ENCODE measurements around the gene ADAMTSL4. TPM values are rescaled to one million over a fixed set of nuclear protein-coding genes. Genes with fewer than 3 reads are reported as not detected.

ADAMTSL4 gene
- total and polyA plus RNA-seq, 4 experiments from 2014 or later: 0.23 to 0.33 (median 0.24) TPM; not detected in 1

GRCh38 chr1:150555971-150556865 lies 7.0 kb downstream of the ADAMTSL4 start:
- Histone ChIP-seq H3K27me3 (ENCODE audit: insufficient read depth, low read length) (no peaks in the 10 kb centered on the region), H3K36me3 (ENCODE audit: insufficient read depth, low read length) (no peaks in the 10 kb centered on the region), H3K4me3 (ENCODE audit: low read length in 2 of 2) (no peak overlapping the region), H3K27ac (ENCODE audit: low read depth, low read length) (no peak overlapping the region), H3K4me1 (ENCODE audit: insufficient read depth, low read length) (peaks cover 26% of the 10 kb centered on the region), H3K9me3 (ENCODE audit: control insufficient read depth in 1 of 2, low read length in 2 of 2) (no peaks in the 10 kb centered on the region)
- Mint-ChIP-seq H3K9me3 (no peaks in the 10 kb centered on the region), H3K27ac (peak overlapping the region in 2 of 7 donors; percentile 3 to 52), H3K27me3 (no peaks in the 10 kb centered on the region), H3K36me3 (peaks cover 0 to 11% of the 10 kb centered on the region in 2 donors), H3K4me1 (peaks cover 19 to 37% (median 21%) of the 10 kb centered on the region in 4 donors), H3K4me3 (no peak overlapping the region)
- intact Hi-C loops (cut with micrococcal nuclease): no loop called here
- CTCF ChIA-PET (ENCODE audit: partially characterized antibody): interaction anchor here (0.5 to 13.6 kb wide), 5 partner anchors 16 to 834 kb away, joined by 3 to 501 read pairs (median 3); partner anchors contain the start of gene ENSA
- DNase-seq: peak in 1 of 5 donors; percentile 29
- POLR2A ChIA-PET (ENCODE audit: partially characterized antibody): interaction anchor here (0.6 to 16.5 kb wide), 2 partner anchors 20 to 46 kb away, joined by 3 to 1751 read pairs; partner anchors contain the start of gene MCL1

- Mint-ChIP-seq H3K27ac (no peak overlapping the region), H3K4me3 (no peak overlapping the region), H3K36me3 (peaks cover 0 to 14% of the 10 kb centered on the region in 2 donors), H3K4me1 (peaks cover 17 to 37% (median 20%) of the 10 kb centered on the region in 4 donors), H3K9me3 (peaks cover 0 to 5% (median 0%) of the 10 kb centered on the region in 8 donors), H3K27me3 (no peaks in the 10 kb centered on the region)
- peak in 1 of 5 donors; percentile 39 for DNase-seq
- CTCF ChIA-PET (ENCODE audit: partially characterized antibody): interaction anchor here (1.3 to 13.6 kb wide), 2 partner anchors 60 to 72 kb away, joined by 3 to 501 read pairs; partner anchors contain the start of gene ENSA
- POLR2A ChIA-PET (ENCODE audit: partially characterized antibody): interaction anchor here (16.5 kb wide), 1 partner anchor 19 kb away, joined by 1751 read pairs; the partner anchor contains the start of gene MCL1
- Histone ChIP-seq H3K27me3 (ENCODE audit: insufficient read depth, low read length) (no peaks in the 10 kb centered on the region), H3K4me3 (ENCODE audit: low read length in 2 of 2) (no peak overlapping the region), H3K9me3 (ENCODE audit: control insufficient read depth in 1 of 2, low read length in 2 of 2) (no peaks in the 10 kb centered on the region), H3K4me1 (ENCODE audit: insufficient read depth, low read length) (peaks cover 19% of the 10 kb centered on the region), H3K36me3 (ENCODE audit: insufficient read depth, low read length) (no peaks in the 10 kb centered on the region), H3K27ac (ENCODE audit: low read depth, low read length) (no peak overlapping the region)
- intact Hi-C loops (cut with micrococcal nuclease): no loop called here
These were observed 7.9 kb downstream of the ADAMTSL4 start for GRCh38 chr1:150557065-150557600.

- Mint-ChIP-seq H3K9me3 (peaks cover 0 to 5% (median 0%) of the 10 kb centered on the region in 8 donors), H3K27me3 (no peaks in the 10 kb centered on the region), H3K27ac (peak overlapping the region in 1 of 7 donors; percentile 24), H3K4me3 (no peak overlapping the region), H3K4me1 (peaks cover 16 to 37% (median 19%) of the 10 kb centered on the region in 4 donors), H3K36me3 (peaks cover 0 to 14% of the 10 kb centered on the region in 2 donors)
- CTCF ChIA-PET (ENCODE audit: partially characterized antibody): interaction anchor here (0.5 to 13.6 kb wide), 4 partner anchors 18 to 239 kb away, joined by 3 to 501 read pairs (median 268); partner anchors contain the start of genes ENSA and MCL1
- Histone ChIP-seq H3K4me3 (ENCODE audit: low read length in 2 of 2) (no peak overlapping the region), H3K27ac (ENCODE audit: low read depth, low read length) (no peak overlapping the region), H3K36me3 (ENCODE audit: insufficient read depth, low read length) (no peaks in the 10 kb centered on the region), H3K27me3 (ENCODE audit: insufficient read depth, low read length) (no peaks in the 10 kb centered on the region), H3K4me1 (ENCODE audit: insufficient read depth, low read length) (peaks cover 24% of the 10 kb centered on the region), H3K9me3 (ENCODE audit: control insufficient read depth in 1 of 2, low read length in 2 of 2) (no peaks in the 10 kb centered on the region)
- peak in 1 of 5 donors; percentile 9 for DNase-seq
- POLR2A ChIA-PET (ENCODE audit: partially characterized antibody): interaction anchor here (8.7 to 16.5 kb wide), 2 partner anchors 19 to 70 kb away, joined by 190 to 1751 read pairs; partner anchors contain the start of genes ENSA and MCL1
- intact Hi-C loops (cut with micrococcal nuclease): no loop called here
These were observed 8.6 kb downstream of the ADAMTSL4 start for GRCh38 chr1:150557813-150558212.

GRCh38 chr1:150558303-150558704 lies 9.1 kb downstream of the ADAMTSL4 start:
- no peaks in the 10 kb centered on the region for H3K9me3 ChIP-seq (ENCODE audit: control insufficient read depth in 1 of 2, low read length in 2 of 2)

GRCh38 chr1:150558761-150559655 lies 9.8 kb downstream of the ADAMTSL4 start:
- intact Hi-C loops (cut with micrococcal nuclease): no loop called here
- peaks cover 23 to 48% (median 29%) of the 10 kb centered on the region in 4 donors for H3K4me1 Mint-ChIP-seq
- H3K4me1 ChIP-seq (ENCODE audit: insufficient read depth, low read length): peaks cover 36% of the 10 kb centered on the region
- DNase-seq: peak in 1 of 5 donors; percentile 29
- ChIA-PET POLR2A (ENCODE audit: partially characterized antibody) (interaction anchor here (2.2 to 16.5 kb wide), 5 partner anchors 10 to 69 kb away, joined by 11 to 1751 read pairs (median 190); partner anchors contain the start of genes ADAMTSL4, ENSA, FALEC and MCL1), CTCF (ENCODE audit: partially characterized antibody) (interaction anchor here (0.5 to 13.6 kb wide), 21 partner anchors 8 to 435 kb away, joined by 3 to 501 read pairs (median 4); partner anchors contain the start of genes ENSA, FALEC and MCL1)
- peak overlapping the region in 2 of 7 donors; percentile 70 to 95 for H3K27ac Mint-ChIP-seq
- H3K27ac ChIP-seq (ENCODE audit: low read depth, low read length): no peak overlapping the region
- H3K4me3 Mint-ChIP-seq: no peak overlapping the region
- no peaks in the 10 kb centered on the region for H3K27me3 Mint-ChIP-seq
- no peak overlapping the region for H3K4me3 ChIP-seq (ENCODE audit: low read length in 2 of 2)
- H3K36me3 Mint-ChIP-seq: peaks cover 0 to 18% of the 10 kb centered on the region in 2 donors
- no peaks in the 10 kb centered on the region for H3K9me3 ChIP-seq (ENCODE audit: control insufficient read depth in 1 of 2, low read length in 2 of 2)
- H3K27me3 ChIP-seq (ENCODE audit: insufficient read depth, low read length): no peaks in the 10 kb centered on the region
- H3K9me3 Mint-ChIP-seq: peaks cover 0 to 5% (median 0%) of the 10 kb centered on the region in 8 donors
- H3K36me3 ChIP-seq (ENCODE audit: insufficient read depth, low read length): no peaks in the 10 kb centered on the region

More at GRCh38 chr1:150558303-150558704, 9.1 kb downstream of the ADAMTSL4 start:
- Mint-ChIP-seq H3K4me1 (peaks cover 18 to 41% (median 23%) of the 10 kb centered on the region in 4 donors), H3K27ac (peak overlapping the region in 2 of 7 donors; percentile 24 to 70), H3K9me3 (peaks cover 0 to 5% (median 0%) of the 10 kb centered on the region in 8 donors), H3K36me3 (peaks cover 0 to 15% of the 10 kb centered on the region in 2 donors), H3K4me3 (no peak overlapping the region), H3K27me3 (no peaks in the 10 kb centered on the region)
- POLR2A ChIA-PET (ENCODE audit: partially characterized antibody): interaction anchor here (8.7 to 16.5 kb wide), 3 partner anchors 18 to 70 kb away, joined by 190 to 1751 read pairs (median 439); partner anchors contain the start of genes ENSA and MCL1
- no peak overlapping the region for H3K27ac ChIP-seq (ENCODE audit: low read depth, low read length)
- no peak overlapping the region for H3K4me3 ChIP-seq (ENCODE audit: low read length in 2 of 2)
- intact Hi-C loops (cut with micrococcal nuclease): no loop called here
- CTCF ChIA-PET (ENCODE audit: partially characterized antibody): interaction anchor here (0.5 to 13.6 kb wide), 5 partner anchors 17 to 239 kb away, joined by 3 to 501 read pairs (median 102); partner anchors contain the start of genes ENSA and MCL1
- H3K36me3 ChIP-seq (ENCODE audit: insufficient read depth, low read length): no peaks in the 10 kb centered on the region
- no peak for DNase-seq
- H3K4me1 ChIP-seq (ENCODE audit: insufficient read depth, low read length): peaks cover 29% of the 10 kb centered on the region
- no peaks in the 10 kb centered on the region for H3K27me3 ChIP-seq (ENCODE audit: insufficient read depth, low read length)

- H3K4me1 Mint-ChIP-seq: peaks cover 25 to 55% (median 32%) of the 10 kb centered on the region in 4 donors
- no peaks in the 10 kb centered on the region for H3K9me3 ChIP-seq (ENCODE audit: control insufficient read depth in 1 of 2, low read length in 2 of 2)
- CTCF ChIA-PET (ENCODE audit: partially characterized antibody): interaction anchor here (0.5 to 13.6 kb wide), 23 partner anchors 9 to 434 kb away, joined by 3 to 501 read pairs (median 7); partner anchors contain the start of genes ENSA, FALEC, GOLPH3L and MCL1
- peak overlapping the region; percentile 93 for H3K27ac ChIP-seq (ENCODE audit: low read depth, low read length)
- H3K27me3 Mint-ChIP-seq: no peaks in the 10 kb centered on the region
- H3K9me3 Mint-ChIP-seq: peaks cover 0 to 5% (median 0%) of the 10 kb centered on the region in 8 donors
- H3K27me3 ChIP-seq (ENCODE audit: insufficient read depth, low read length): no peaks in the 10 kb centered on the region
- peaks cover 0 to 18% of the 10 kb centered on the region in 2 donors for H3K36me3 Mint-ChIP-seq
- peaks cover 43% of the 10 kb centered on the region for H3K4me1 ChIP-seq (ENCODE audit: insufficient read depth, low read length)
- POLR2A ChIA-PET (ENCODE audit: partially characterized antibody): interaction anchor here (1.2 to 16.5 kb wide), 6 partner anchors 11 to 68 kb away, joined by 3 to 1751 read pairs (median 106); partner anchors contain the start of genes ADAMTSL4, ENSA, FALEC and MCL1
- H3K36me3 ChIP-seq (ENCODE audit: insufficient read depth, low read length): no peaks in the 10 kb centered on the region
- peak overlapping the region in 2 of 8 donors; percentile 92 to 99 for H3K4me3 Mint-ChIP-seq
- H3K4me3 ChIP-seq (ENCODE audit: low read length in 2 of 2): no peak overlapping the region
- peak overlapping the region in 3 of 7 donors; percentile 95 to 100 (median 98) for H3K27ac Mint-ChIP-seq
- intact Hi-C loops (cut with micrococcal nuclease): loop anchor here (1.0 to 5.0 kb wide), 10 partner anchors 45 to 598 kb away; partner anchors contain the start of genes CDC42SE1, CTSS, ENSA and FALEC
- DNase-seq: no peak
These were observed 10.4 kb downstream of the ADAMTSL4 start for GRCh38 chr1:150559656-150560010.
